H1 (cell line): Measurements from ENCODE around the gene HAUS2. TPM values are rescaled to one million over a fixed set of nuclear protein-coding genes. Genes with fewer than 3 reads are reported as not detected.

Experiments used
- CTCF ChIA-PET: fragments of 300-600 bp; sonication (Branson Sonifier 250); formaldehyde crosslinking; loops from one replicate; lab custom pipeline; 2021; ENCODE audit not compliant: partially characterized antibody; lab: Charles Lee
- POLR2A ChIA-PET: fragments of 300-600 bp; sonication (Branson Sonifier 250); formaldehyde crosslinking; loops from one replicate; lab custom pipeline; 2021; ENCODE audit warnings: inconsistent platforms; ENCODE audit not compliant: partially characterized antibody; lab: Charles Lee
- DNase-seq, 2 experiments: peaks; one replicate each; pipeline versions ENCODE4 v3.0.0 to v3.0.0-alpha.2; 2010 to 2022; ENCODE audit warnings: low spot score in 2 of 2, low read depth in 1 of 2, mixed read lengths in 1 of 2
- FAIRE-seq: peaks from 2 replicates; lab custom pipeline; 2011; peaks lifted over from hg19 to GRCh38; lab: Jason Lieb, UNC
- H2AFZ ChIP-seq: 2 replicates; pipeline ENCODE4 v1.8.1; 2012; ENCODE audit warnings: low read length, inconsistent platforms
- H2AK5ac ChIP-seq: 2 replicates; pipeline ENCODE4 v1.6.1; 2013; ENCODE audit warnings: low read depth, low read length
- H2BK120ac ChIP-seq: replicated peaks from 2 replicates; pipeline ENCODE3; 2013; ENCODE audit warnings: low read depth, low read length, inconsistent platforms
- H2BK12ac ChIP-seq: 2 replicates; pipeline ENCODE4 v1.6.1; 2013; ENCODE audit warnings: low read depth, low read length
- H2BK15ac ChIP-seq: 2 replicates; pipeline ENCODE4 v1.6.1; 2013; ENCODE audit warnings: low read length
- H2BK20ac ChIP-seq: 2 replicates; pipeline ENCODE4 v1.6.1; 2013; ENCODE audit warnings: low read length
- H2BK5ac ChIP-seq: 2 replicates; pipeline ENCODE4 v1.6.1; 2013; ENCODE audit warnings: low read depth, low read length
- H3K14ac ChIP-seq: 2 replicates; pipeline ENCODE4 v1.6.1; 2013; ENCODE audit warnings: inconsistent platforms; ENCODE audit not compliant: insufficient read length
- H3K18ac ChIP-seq: 2 replicates; pipeline ENCODE4 v1.6.1; 2013; ENCODE audit warnings: low read length; ENCODE audit errors: extremely low read depth
- H3K23ac ChIP-seq: 2 replicates; pipeline ENCODE4 v1.6.1; 2013; ENCODE audit warnings: inconsistent platforms; ENCODE audit not compliant: insufficient read length
- H3K23me2 ChIP-seq: 2 replicates; pipeline ENCODE4 v1.6.1; 2013; ENCODE audit warnings: low read depth, low read length
- H3K27ac ChIP-seq: 2 replicates; pipeline ENCODE4 v1.6.1; 2011; ENCODE audit warnings: low read depth, low read length, inconsistent platforms
- H3K27me3 ChIP-seq, 4 experiments: replicated peaks in 1 of 4; 1 replicate in 1 of 4; 2 replicates in 3 of 4; pipeline versions ENCODE4 v1.6.1 to v1.8.1; 2011 to 2013; ENCODE audit warnings: low read length in 3 of 4, mild to moderate bottlenecking in 3 of 4, inconsistent platforms in 2 of 4, mixed read lengths in 2 of 4, moderate library complexity in 1 of 4; ENCODE audit not compliant: control insufficient read depth in 3 of 4, insufficient read depth in 3 of 4; ENCODE audit errors: extremely low read depth in 1 of 4
- H3K36me3 ChIP-seq, 4 experiments: 2 replicates each; pipeline versions ENCODE4 v1.6.1 to v1.8.1; 2011 to 2013; ENCODE audit warnings: mild to moderate bottlenecking in 4 of 4, low read length in 3 of 4, moderate library complexity in 2 of 4, control low read depth in 1 of 4, inconsistent platforms in 1 of 4; ENCODE audit not compliant: insufficient read depth in 4 of 4, control insufficient read depth in 2 of 4
- H3K4ac ChIP-seq: replicated peaks from 2 replicates; pipeline ENCODE3; 2013; ENCODE audit warnings: low read length, low read depth, mixed read lengths, inconsistent platforms; ENCODE audit not compliant: insufficient read length
- H3K4me1 ChIP-seq, 4 experiments: replicated peaks in 1 of 4; 1 replicate in 1 of 4; 2 replicates in 3 of 4; pipeline versions ENCODE4 v1.6.1 to v1.8.1; 2011 to 2013; ENCODE audit warnings: low read length in 3 of 4, inconsistent platforms in 2 of 4, mixed read lengths in 1 of 4; ENCODE audit not compliant: insufficient read depth in 4 of 4, control insufficient read depth in 3 of 4
- H3K4me2 ChIP-seq, 2 experiments: 2 replicates each; pipeline versions ENCODE4 v1.6.1 to v1.8.1; 2011 to 2013; ENCODE audit warnings: low read depth in 2 of 2, low read length in 2 of 2, control low read depth in 1 of 2, inconsistent platforms in 1 of 2, mild to moderate bottlenecking in 1 of 2; ENCODE audit not compliant: insufficient read depth in 1 of 2
- H3K4me3 ChIP-seq, 4 experiments: fragments of 200-600, 300-600 bp in 1 of 4; sonication (generic), shearing (Covaris generic), sonication (Bioruptor Twin) in 1 of 4; 2 replicates each; pipeline versions ENCODE4 v1.5.1 to v1.8.1; 2011 to 2016; ENCODE audit warnings: low read length in 4 of 4, low read depth in 3 of 4, control low read depth in 2 of 4, inconsistent platforms in 2 of 4, mild to moderate bottlenecking in 2 of 4, mixed read lengths in 1 of 4, moderate library complexity in 1 of 4; ENCODE audit not compliant: insufficient read depth in 2 of 4; ENCODE audit errors: extremely low read depth in 1 of 4
- H3K56ac ChIP-seq: replicated peaks from 2 replicates; pipeline ENCODE3; 2013; ENCODE audit warnings: low read depth, mild to moderate bottlenecking, mixed read lengths, low read length, inconsistent platforms; ENCODE audit not compliant: insufficient read length
- H3K79me1 ChIP-seq: 2 replicates; pipeline ENCODE4 v1.6.1; 2013; ENCODE audit warnings: low read depth, low read length, control low read depth
- H3K79me2 ChIP-seq, 2 experiments: 2 replicates each; pipeline versions ENCODE4 v1.6.1 to v1.8.1; 2012 to 2013; ENCODE audit warnings: low read length in 2 of 2, mild to moderate bottlenecking in 2 of 2, inconsistent platforms in 1 of 2; ENCODE audit not compliant: insufficient read depth in 2 of 2, control insufficient read depth in 1 of 2
- H3K9ac ChIP-seq, 4 experiments: replicated peaks in 1 of 4; 1 replicate in 1 of 4; 2 replicates in 3 of 4; pipeline versions ENCODE4 v1.6.1 to v1.8.1; 2011 to 2013; ENCODE audit warnings: low read depth in 3 of 4, low read length in 3 of 4, control low read depth in 2 of 4, mild to moderate bottlenecking in 2 of 4, moderate library complexity in 2 of 4, inconsistent platforms in 1 of 4; ENCODE audit errors: extremely low read depth in 1 of 4
- H3K9me3 ChIP-seq, 2 experiments: 2 replicates each; pipeline versions ENCODE4 v1.6.1 to v1.8.1; 2012 to 2013; ENCODE audit warnings: mild to moderate bottlenecking in 2 of 2, moderate library complexity in 2 of 2, control low read depth in 1 of 2, inconsistent platforms in 1 of 2, low read depth in 1 of 2, low read length in 1 of 2, mixed read lengths in 1 of 2; ENCODE audit not compliant: insufficient read depth in 2 of 2
- H4K20me1 ChIP-seq, 2 experiments: replicated peaks in 1 of 2; 2 replicates each; pipeline versions ENCODE3 to v1.8.1; 2011 to 2013; ENCODE audit warnings: inconsistent platforms in 2 of 2, low read length in 2 of 2, mild to moderate bottlenecking in 1 of 2; ENCODE audit not compliant: insufficient read depth in 2 of 2, control insufficient read depth in 1 of 2
- H4K5ac ChIP-seq: 2 replicates; pipeline ENCODE4 v1.6.1; 2013; ENCODE audit warnings: low read length, low read depth, mixed read lengths, inconsistent platforms; ENCODE audit not compliant: insufficient read length
- H4K8ac ChIP-seq: 2 replicates; pipeline ENCODE4 v1.8.0; 2013; ENCODE audit warnings: mild to moderate bottlenecking, moderate library complexity, low read length, inconsistent platforms; ENCODE audit not compliant: insufficient read depth; ENCODE audit errors: extremely low read depth
- H4K91ac ChIP-seq: replicated peaks from 2 replicates; pipeline ENCODE3; 2013; ENCODE audit warnings: low read length, mixed read lengths, inconsistent platforms; ENCODE audit not compliant: insufficient read length
- ASH2L ChIP-seq: fragments of 200-600, 300-600 bp; sonication (generic); IDR thresholded peaks from one replicate; pipeline ENCODE4 v1.7.1; 2017; ENCODE audit warnings: low read length
- KDM4A ChIP-seq: IDR thresholded peaks from one replicate; pipeline ENCODE4 v1.7.1; 2012; ENCODE audit warnings: low read depth, mild to moderate bottlenecking, moderate library complexity, low read length, inconsistent platforms; ENCODE audit not compliant: severe bottlenecking
- YY1 ChIP-seq: IDR thresholded peaks from 2 replicates; pipeline ENCODE4 v1.6.1; 2011; ENCODE audit warnings: low read depth, mild to moderate bottlenecking, low read length
- WGBS, 2 experiments: shearing (Covaris generic) in 1 of 2; methylation state at CpG; one replicate each; pipeline versions ENCODE4 v1.1.6 to v1.1.7; 2013 to 2015; ENCODE audit warnings: low lambda C conversion rate in 2 of 2, mixed read lengths in 2 of 2, inconsistent platforms in 1 of 2, low coverage in 1 of 2, missing lambda C conversion rate in 1 of 2; ENCODE audit not compliant: insufficient replicate concordance in 2 of 2, insufficient coverage in 1 of 2, insufficient read length in 1 of 2; ENCODE audit errors: extremely low coverage in 1 of 2, missing lambda C conversion rate in 1 of 2; 5-methylcytosine and 5-hydroxymethylcytosine counted together
- polyA plus RNA-seq, 7 experiments: library from polyadenylated mRNA; depleted of rRNA in 3 of 7; stranded (reverse) in 5 of 7; unstranded in 2 of 7; fragments of >200 nt in 5 of 7; fragments of 200-250 nt in 2 of 7; gene quantifications; 1 replicate in 5 of 7; 2 replicates in 1 of 7; 4 replicates in 1 of 7; pipeline versions ENCODE4 v1.2.1 to v1.2.3, GENCODE V29; 2011 to 2013; ENCODE audit warnings: missing spikeins in 2 of 7, mixed read lengths in 2 of 7
- total RNA-seq: library from RNA; stranded (reverse); fragmentation: NEBNext Ultra II Directional; extraction: Animal tissue kit (Norgen Biotek cat#: 25700); gene quantifications from 2 replicates; pipeline ENCODE4 v1.2.1, GENCODE V29; 2021
- TF ChIP-seq, protein P1 (sequence below), 3 experiments: IDR thresholded peaks; 1 replicate in 2 of 3; 2 replicates in 1 of 3; pipeline versions ENCODE4 v1.5.1 to v1.6.1; 2011; ENCODE audit warnings: low read length in 3 of 3, mild to moderate bottlenecking in 3 of 3, inconsistent platforms in 2 of 3, low read depth in 1 of 3, moderate library complexity in 1 of 3; ENCODE audit not compliant: insufficient read depth in 1 of 3; ENCODE audit errors: control extremely low read depth in 1 of 3

HAUS2 gene
- total and polyA plus RNA-seq, 2 of the 8 experiments (the other 6 are each of a cell fraction or from before 2014, with no cell fraction given), result 12.1 to 33.5 TPM

DNA sequence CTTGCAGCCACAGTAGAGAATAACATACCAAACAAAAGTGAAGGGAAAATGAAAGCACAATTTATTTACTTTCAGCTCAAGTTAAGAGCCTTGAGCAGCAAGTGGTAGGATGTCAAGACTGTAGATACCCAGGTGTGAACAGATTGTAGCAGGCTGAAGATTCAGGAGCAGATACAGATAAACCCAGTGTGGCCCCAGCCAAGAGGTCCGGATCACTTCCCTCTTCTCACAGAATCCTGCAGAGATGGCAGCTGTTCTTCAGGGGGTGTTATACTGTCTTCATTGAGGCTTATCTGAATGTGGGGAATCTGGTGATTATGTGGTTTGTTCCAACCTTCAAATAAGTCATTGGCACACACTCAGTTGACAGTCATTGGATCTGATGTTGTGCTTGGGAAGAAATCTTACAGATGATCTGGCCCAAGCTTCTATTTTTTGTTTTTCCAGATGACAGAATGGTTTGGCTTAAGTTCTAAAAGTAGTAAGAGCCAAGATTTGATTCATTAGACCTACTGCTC is 28.9 kb downstream of the HAUS2 start:
- no peak for TF ChIP-seq KDM4A
- TF ChIP-seq YY1, result no peak
- TF ChIP-seq ASH2L, result no peak
- TF ChIP-seq, protein P1, sequence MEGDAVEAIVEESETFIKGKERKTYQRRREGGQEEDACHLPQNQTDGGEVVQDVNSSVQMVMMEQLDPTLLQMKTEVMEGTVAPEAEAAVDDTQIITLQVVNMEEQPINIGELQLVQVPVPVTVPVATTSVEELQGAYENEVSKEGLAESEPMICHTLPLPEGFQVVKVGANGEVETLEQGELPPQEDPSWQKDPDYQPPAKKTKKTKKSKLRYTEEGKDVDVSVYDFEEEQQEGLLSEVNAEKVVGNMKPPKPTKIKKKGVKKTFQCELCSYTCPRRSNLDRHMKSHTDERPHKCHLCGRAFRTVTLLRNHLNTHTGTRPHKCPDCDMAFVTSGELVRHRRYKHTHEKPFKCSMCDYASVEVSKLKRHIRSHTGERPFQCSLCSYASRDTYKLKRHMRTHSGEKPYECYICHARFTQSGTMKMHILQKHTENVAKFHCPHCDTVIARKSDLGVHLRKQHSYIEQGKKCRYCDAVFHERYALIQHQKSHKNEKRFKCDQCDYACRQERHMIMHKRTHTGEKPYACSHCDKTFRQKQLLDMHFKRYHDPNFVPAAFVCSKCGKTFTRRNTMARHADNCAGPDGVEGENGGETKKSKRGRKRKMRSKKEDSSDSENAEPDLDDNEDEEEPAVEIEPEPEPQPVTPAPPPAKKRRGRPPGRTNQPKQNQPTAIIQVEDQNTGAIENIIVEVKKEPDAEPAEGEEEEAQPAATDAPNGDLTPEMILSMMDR (IDR thresholded peaks at IDR 0.05; ENCODE audit: control extremely low read depth in 1 of 3, insufficient read depth in 1 of 3, low read depth in 1 of 3, low read length in 3 of 3), result no peak
- no peak overlapping the region for H2AFZ ChIP-seq
- no peak for DNase-seq
- H3K14ac ChIP-seq, result no peak overlapping the region
- no peak overlapping the region for H3K4me2 ChIP-seq
- CTCF ChIA-PET, result interaction anchor here (0.7 to 2.1 kb wide), 4 partner anchors 11 to 947 kb away, joined by 3 to 14 read pairs (median 4); no protein-coding TSS in a partner anchor
- no peak overlapping the region for H2BK120ac ChIP-seq
- H2BK5ac ChIP-seq, result no peak overlapping the region
- no peak for FAIRE-seq
- H4K5ac ChIP-seq, result no peak overlapping the region
- H3K36me3 ChIP-seq, result no peaks in the 10 kb centered on the region
- WGBS, 2 experiments, result 91% methylated on average over 1 of the region's 1 CpG; no CpG with 5 or more reads in 1 of the 2 experiments
- H2AK5ac ChIP-seq, result 0 out of 2 replicates have a peak overlapping the region, but pooled peaks have one; percentile 28
- H3K4me3 ChIP-seq, result no peak overlapping the region
- peaks cover 1 to 11% (median 10%) of the 10 kb centered on the region in 4 experiments for H3K27me3 ChIP-seq
- no peak overlapping the region for H2BK20ac ChIP-seq
- H3K27ac ChIP-seq, result no peak overlapping the region
- no peak overlapping the region for H2BK12ac ChIP-seq
- H2BK15ac ChIP-seq, result no peak overlapping the region
- no peak overlapping the region for H3K4ac ChIP-seq
- no peak overlapping the region for H3K23ac ChIP-seq
- no peak overlapping the region for H3K56ac ChIP-seq
- H4K8ac ChIP-seq, result no peak overlapping the region
- no peaks in the 10 kb centered on the region for H3K9me3 ChIP-seq
- no peaks in the 10 kb centered on the region for H3K79me2 ChIP-seq
- no peak overlapping the region for H3K18ac ChIP-seq
- H3K79me1 ChIP-seq, result 0 out of 2 replicates have a peak, but pooled peaks cover 4% of the 10 kb centered on the region
- H4K20me1 ChIP-seq, result no peaks in the 10 kb centered on the region
- POLR2A ChIA-PET, result interaction anchor here (0.7 to 1.5 kb wide), 3 partner anchors 16 to 242 kb away, joined by 3 to 5 read pairs (median 4); no protein-coding TSS in a partner anchor
- H3K9ac ChIP-seq, result no peak overlapping the region
- no peak overlapping the region for H4K91ac ChIP-seq
- H3K23me2 ChIP-seq, result peaks cover 14% of the 10 kb centered on the region; the same call in 1 of the 2 replicates
- peaks cover 0 to 4% (median 1%) of the 10 kb centered on the region in 4 experiments; a peak in 5 of 7 replicates for H3K4me1 ChIP-seq
